Heart left ventricle (tissue), 16 donors: ENCODE data around the gene ARMS2. TPM values are rescaled to one million over a fixed set of nuclear protein-coding genes. Genes with fewer than 3 reads are reported as not detected.

Source experiments
- ATAC-seq, 4 donors: fragments of 200-7000 bp; cut with Tn5 transposase; one replicate each; pipeline ENCODE4 v1.9.1; 2020 to 2022; ENCODE audit warnings: moderate library complexity in 4 of 4, mild to moderate bottlenecking in 3 of 4, moderate number of reproducible peaks in 1 of 4
- DNase-seq, 5 donors: peaks; one replicate each; pipeline ENCODE4 v3.0.0-alpha.2; 2020
- H3K27ac ChIP-seq, 12 donors: fragments of 200-600 bp; sonication (generic) in 4 of 12; one replicate each; pipeline versions ENCODE4 v1.5.0 to v1.8.0; 2016 to 2022; ENCODE audit warnings: mild to moderate bottlenecking in 2 of 12
- H3K27me3 ChIP-seq, 9 donors: fragments of 200-600 bp; sonication (generic) in 2 of 9; one replicate each; pipeline versions ENCODE4 v1.5.1 to v1.8.0; 2016 to 2022; ENCODE audit warnings: mild to moderate bottlenecking in 3 of 9
- H3K36me3 ChIP-seq, 9 donors: fragments of 200-600 bp; sonication (generic) in 2 of 9; one replicate each; pipeline versions ENCODE4 v1.5.0 to v1.8.0; 2018 to 2022; ENCODE audit warnings: mild to moderate bottlenecking in 2 of 9
- H3K4me1 ChIP-seq, 12 donors: fragments of 200-600 bp; sonication (generic) in 4 of 12; one replicate each; pipeline versions ENCODE4 v1.5.0 to v1.8.0; 2016 to 2022; ENCODE audit warnings: mild to moderate bottlenecking in 3 of 12
- H3K4me3 ChIP-seq, 12 donors: fragments of 200-600 bp; sonication (generic) in 4 of 12; one replicate each; pipeline versions ENCODE4 v1.5.0 to v1.8.0; 2017 to 2022; ENCODE audit warnings: mild to moderate bottlenecking in 9 of 12, moderate library complexity in 4 of 12
- H3K9me3 ChIP-seq, 12 donors: fragments of 200-600 bp; sonication (generic) in 4 of 12; one replicate each; pipeline versions ENCODE4 v1.5.0 to v1.8.0; 2016 to 2022; ENCODE audit warnings: mild to moderate bottlenecking in 1 of 12
- POLR2A ChIP-seq, 2 donors: fragments of 450-650 bp; IDR thresholded peaks; one replicate each; pipeline ENCODE4 v1.6.1; 2017; ENCODE audit warnings: antibody characterized with exemption in 2 of 2, mild to moderate bottlenecking in 2 of 2, moderate library complexity in 2 of 2
- WGBS, 4 donors: extraction: QIAGEN DNeasy Blood & Tissue Kit in 2 of 4; methylation state at CpG; one replicate each; pipeline versions ENCODE4 v1.1.5 to v1.1.7; 2013 to 2018; 5-methylcytosine and 5-hydroxymethylcytosine counted together
- intact Hi-C, 10 donors: fragments of 100-400 bp; cut with DNase I; formaldehyde crosslinking; loops; one replicate each; pipeline versions ENCODE4 v1.11.1 to v1.14.2; 2022
- polyA plus RNA-seq, 2 donors: library from polyadenylated mRNA; stranded (reverse); fragments of 200-250 nt; gene quantifications; one replicate each; pipeline ENCODE4 v1.2.3, GENCODE V29; 2013
- total RNA-seq, 9 donors: library from RNA; depleted of rRNA in 2 of 9; stranded (reverse); fragments of >200 nt in 2 of 9; fragmentation: NEBNext Ultra II Directional in 3 of 9; extraction: Animal tissue kit (Norgen Biotek cat#: 25700) in 3 of 9; gene quantifications; one replicate each; pipeline versions ENCODE4 v1.1.0 to v1.2.4, GENCODE V29; 2016 to 2023
- TF ChIP-seq, protein P1 (sequence below), 12 donors: fragments of 200-600 bp; sonication (generic) in 4 of 12; IDR thresholded peaks; one replicate each; pipeline versions ENCODE4 v1.5.0 to v1.8.0; 2018 to 2022; ENCODE audit warnings: antibody characterized with exemption in 12 of 12, mild to moderate bottlenecking in 5 of 12
- donor health status: ischemic (EF 13 %, LVEDD 7.1; RV severe dilation, severe dysfunction).
- donor health status: healthy with polysubstance abuse.
- donor health status: DM: no; HTN: yes; CAD: no.
- donor health status: DM: no; HTN: no; CAD: no.
- donor health status: ischemic (EF 25% LVEDD 6.9; RV normal size, moderate dysfunction).
- donor health status: ischemic (EF 25% LVEDD 5.7; RV mildly dilated, moderate dysfunction).
- donor health status: healthy.
- donor health status: DM: yes; HTN: yes; CAD: no.
- donor health status: ischemic (EF 35%, LVEDD 5.7; RV mildly dilated, moderate dysfunction).
- donor health status: nonischemic (EF 11% LVEDD 7.7; RV severe dilation, severe dysfunction).
- donor health status: DM: yes; HTN: yes; CAD: no.
- donor health status: PGD.
- donor health status: ischemic (EF 29% LVEDD 5.4; RV normal size, mild dysfunction).
- donor health status: nonischemic (EF 23%, LVEDD 6.1; RV moderate dilation, normal function).

Gene ARMS2
- total and polyA plus RNA-seq, 11 donors = 0.87 to 1.5 (median 1.2) TPM; not detected in 8

DNA sequence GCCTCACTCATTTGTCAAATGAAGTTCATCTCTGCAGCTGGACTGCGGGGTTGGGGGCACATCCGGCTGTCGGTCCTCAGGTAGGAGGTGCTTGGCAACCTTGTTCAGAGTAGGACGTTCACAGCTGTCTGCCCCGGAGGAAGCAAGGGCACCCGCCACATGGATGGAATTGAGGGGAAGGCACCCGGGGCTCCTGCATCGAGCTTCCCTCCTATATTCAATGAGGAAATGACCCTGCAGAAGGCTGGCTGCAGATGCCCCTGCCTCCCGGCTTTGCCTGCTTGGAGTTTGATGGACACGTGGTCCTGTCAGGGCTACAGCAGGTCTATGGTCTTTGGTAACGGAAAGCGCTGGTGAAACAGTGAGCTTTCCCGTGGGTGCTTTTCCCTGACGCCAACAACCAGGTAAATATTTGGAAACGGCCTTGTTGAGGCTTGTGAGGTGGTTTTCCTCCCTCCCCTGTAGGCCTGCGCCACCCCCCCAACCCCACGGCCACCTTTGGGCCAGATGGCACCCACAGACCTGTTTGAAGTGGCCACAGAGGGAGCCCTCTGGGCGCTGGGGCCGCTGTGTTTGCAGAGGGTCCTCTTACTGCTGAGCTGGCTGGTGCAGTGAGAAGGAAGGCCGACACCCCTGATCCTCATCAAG lies 39.8 kb downstream of the ARMS2 start:
- H3K4me3 ChIP-seq = no peak overlapping the region
- TF ChIP-seq POLR2A (IDR thresholded peaks at IDR 0.05) = no peak
- TF ChIP-seq, protein P1, sequence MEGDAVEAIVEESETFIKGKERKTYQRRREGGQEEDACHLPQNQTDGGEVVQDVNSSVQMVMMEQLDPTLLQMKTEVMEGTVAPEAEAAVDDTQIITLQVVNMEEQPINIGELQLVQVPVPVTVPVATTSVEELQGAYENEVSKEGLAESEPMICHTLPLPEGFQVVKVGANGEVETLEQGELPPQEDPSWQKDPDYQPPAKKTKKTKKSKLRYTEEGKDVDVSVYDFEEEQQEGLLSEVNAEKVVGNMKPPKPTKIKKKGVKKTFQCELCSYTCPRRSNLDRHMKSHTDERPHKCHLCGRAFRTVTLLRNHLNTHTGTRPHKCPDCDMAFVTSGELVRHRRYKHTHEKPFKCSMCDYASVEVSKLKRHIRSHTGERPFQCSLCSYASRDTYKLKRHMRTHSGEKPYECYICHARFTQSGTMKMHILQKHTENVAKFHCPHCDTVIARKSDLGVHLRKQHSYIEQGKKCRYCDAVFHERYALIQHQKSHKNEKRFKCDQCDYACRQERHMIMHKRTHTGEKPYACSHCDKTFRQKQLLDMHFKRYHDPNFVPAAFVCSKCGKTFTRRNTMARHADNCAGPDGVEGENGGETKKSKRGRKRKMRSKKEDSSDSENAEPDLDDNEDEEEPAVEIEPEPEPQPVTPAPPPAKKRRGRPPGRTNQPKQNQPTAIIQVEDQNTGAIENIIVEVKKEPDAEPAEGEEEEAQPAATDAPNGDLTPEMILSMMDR (IDR thresholded peaks at IDR 0.05) = no peak
- ATAC-seq (no peak), DNase-seq (no peak)
- peak overlapping the region in 4 of 12 donors; percentile 58 to 75 (median 69) for H3K27ac ChIP-seq
- 84 to 90% (median 88%) methylated on average over 17 to 20 of the region's 20 CpGs for WGBS, 4 donors
- peaks cover 0 to 26% (median 4%) of the 10 kb centered on the region in 9 donors for H3K36me3 ChIP-seq
- H3K4me1 ChIP-seq = peaks cover 0 to 72% (median 34%) of the 10 kb centered on the region in 12 donors
- H3K27me3 ChIP-seq = no peaks in the 10 kb centered on the region
- intact Hi-C loops = no loop called here
- H3K9me3 ChIP-seq = no peaks in the 10 kb centered on the region

DNA sequence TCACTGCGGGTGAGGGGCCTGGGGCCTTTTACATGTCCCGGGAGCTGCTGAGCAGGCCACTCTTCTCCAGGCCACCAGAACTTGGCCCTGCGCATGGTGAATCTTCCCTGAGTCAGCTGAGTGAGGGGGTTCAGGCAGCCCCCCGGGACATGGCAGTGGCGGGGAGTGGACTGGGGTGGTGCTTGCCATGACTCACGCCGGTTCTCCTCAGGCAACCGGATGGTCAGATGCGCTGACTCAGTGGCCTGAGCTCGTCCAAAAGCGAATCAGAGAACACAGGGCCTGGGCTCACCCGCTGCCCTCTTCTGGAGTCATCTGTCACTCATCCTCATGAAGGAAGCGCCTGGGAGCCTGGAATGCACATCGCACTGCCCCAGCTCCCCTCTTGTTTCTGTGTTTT lies 40.4 kb downstream of the ARMS2 start:
- intact Hi-C loops = loop anchor here in 4 of 10 donors (5.0 kb wide), 1 partner anchor 33 kb away; the partner anchor contains the start of gene HTRA1 (in 4 of the 4)
- Histone ChIP-seq H3K27me3 (no peaks in the 10 kb centered on the region), H3K27ac (peak overlapping the region in 8 of 12 donors; percentile 32 to 75 (median 40)), H3K4me1 (peaks cover 0 to 77% (median 39%) of the 10 kb centered on the region in 12 donors), H3K9me3 (no peaks in the 10 kb centered on the region), H3K36me3 (peaks cover 0 to 21% (median 0%) of the 10 kb centered on the region in 9 donors), H3K4me3 (no peak overlapping the region)
- WGBS, 4 donors = 86 to 93% (median 89%) methylated on average over 13 to 14 of the region's 14 CpGs
- TF ChIP-seq, protein P1 (IDR thresholded peaks at IDR 0.05) = no peak
- TF ChIP-seq POLR2A (IDR thresholded peaks at IDR 0.05) = no peak
- ATAC-seq (peak in 2 of 4 donors; percentile 9 to 12), DNase-seq (peak in 1 of 5 donors; percentile 62)

DNA sequence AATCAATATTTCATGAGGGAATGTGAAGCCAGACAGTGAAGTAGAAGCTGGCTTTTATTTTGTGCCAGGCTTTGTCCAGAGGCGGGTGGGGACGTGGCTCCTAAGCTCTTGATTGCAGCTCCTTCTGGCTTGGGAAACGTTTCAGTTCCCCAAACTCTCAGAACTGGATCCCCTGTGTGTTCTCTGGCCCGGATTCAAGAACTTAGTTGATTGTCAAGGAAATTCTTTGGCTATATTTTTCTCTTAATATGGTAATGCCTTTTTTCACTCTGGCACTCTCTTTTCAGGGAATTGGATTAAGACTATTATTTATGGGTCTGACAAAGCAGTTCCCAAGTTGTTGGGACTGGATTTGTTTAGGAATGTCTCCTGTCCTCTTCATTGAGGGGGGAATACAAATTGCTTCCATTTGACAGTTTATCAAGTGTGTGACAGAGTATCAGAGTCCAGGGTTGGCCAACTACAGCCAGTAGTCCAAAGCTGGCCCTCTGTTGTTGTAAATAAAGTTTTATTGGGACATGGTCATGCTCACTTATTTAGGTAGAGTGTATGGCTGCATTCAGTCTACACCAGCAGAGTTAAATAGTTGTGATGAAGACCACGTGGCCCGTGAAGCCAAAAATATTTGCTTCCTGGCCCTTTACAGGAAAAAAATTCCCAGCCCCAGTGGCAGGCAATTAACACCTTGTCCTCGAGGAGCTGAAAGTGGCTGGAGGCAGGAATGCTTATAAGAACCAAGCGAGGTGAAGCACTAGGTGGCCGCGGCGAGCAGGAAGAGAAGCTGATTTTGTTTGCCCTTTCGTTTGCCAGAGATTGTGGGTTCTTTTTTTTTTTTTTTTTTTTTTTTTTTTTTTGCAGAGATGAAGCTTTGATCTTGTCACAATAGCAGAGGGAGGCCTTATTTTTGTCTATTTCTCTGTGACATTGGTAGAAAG lies 41.2 kb downstream of the ARMS2 start:
- H3K27ac ChIP-seq = peak overlapping the region in 9 of 12 donors; percentile 14 to 75 (median 39)
- H3K4me3 ChIP-seq = no peak overlapping the region
- H3K9me3 ChIP-seq = no peaks in the 10 kb centered on the region
- DNase-seq (peak in 2 of 5 donors; percentile 46 to 48), ATAC-seq (no peak)
- 45 to 70% (median 56%) methylated on average over 12 of the region's 12 CpGs for whole genome bisulfite sequencing, 4 donors
- H3K36me3 ChIP-seq = peaks cover 0 to 12% (median 0%) of the 10 kb centered on the region in 9 donors
- peaks cover 0 to 86% (median 45%) of the 10 kb centered on the region in 12 donors for H3K4me1 ChIP-seq
- intact Hi-C loops = loop anchor here in 4 of 10 donors (5.0 kb wide), 1 partner anchor 33 kb away; the partner anchor contains the start of gene HTRA1 (in 4 of the 4)
- H3K27me3 ChIP-seq = no peaks in the 10 kb centered on the region
- TF ChIP-seq POLR2A (IDR thresholded peaks at IDR 0.05) = no peak
- TF ChIP-seq, protein P1 (IDR thresholded peaks at IDR 0.05) = no peak
